HepG2 (cell line): ENCODE results near the gene CNTRL. TPM values are rescaled to one million over a fixed set of nuclear protein-coding genes. Genes with fewer than 3 reads are reported as not detected.

ENCODE experiments used
- ATAC-seq: fragments of 200-7000 bp; cut with Tn5 transposase; 3 replicates; pipeline ENCODE4 v1.9.1; 2020; ENCODE audit warnings: mild to moderate bottlenecking, moderate library complexity
- BruUV-seq: library from RNA; stranded (reverse); fragments of 400-500 nt; replicated peaks from 2 replicates; lab custom pipeline; 2021; lab: Mats Ljungman, UMichigan
- CTCF ChIA-PET: fragments of 300-600 bp; formaldehyde crosslinking; extraction: SDS; loops from one replicate; lab custom pipeline; 2021; ENCODE audit warnings: low total read pairs, inconsistent platforms, low intra/inter-chr PET ratio; lab: Yijun Ruan, JAX
- POLR2A ChIA-PET: fragments of 350-600 bp; sonication (Branson Sonifier 250); formaldehyde crosslinking; loops from one replicate; lab custom pipeline; 2020; ENCODE audit warnings: antibody characterized with exemption, inconsistent platforms; lab: Yijun Ruan, JAX
- DNase-seq: peaks from one replicate; pipeline ENCODE4 v3.0.0-alpha.2; 2015; ENCODE audit warnings: low spot score
- FAIRE-seq: peaks from 3 replicates; lab custom pipeline; 2011; peaks lifted over from hg19 to GRCh38; lab: Jason Lieb, UNC
- H2AFZ ChIP-seq: one replicate; pipeline ENCODE4 v1.6.1; 2011; ENCODE audit warnings: low read length, inconsistent platforms
- H3K27ac ChIP-seq: fragments of 300-600 bp; 3 replicates; pipeline ENCODE4 v1.8.0; 2011; ENCODE audit warnings: mixed run types, mild to moderate bottlenecking, mixed read lengths, low read length, inconsistent platforms; ENCODE audit not compliant: insufficient read depth; ENCODE audit errors: extremely low read length
- H3K27me3 ChIP-seq, 2 experiments: fragments of 200-600 bp in 1 of 2; 2 replicates in 1 of 2; 3 replicates in 1 of 2; pipeline versions ENCODE4 v1.6.0 to v1.8.0; 2011; ENCODE audit warnings: low read length in 2 of 2, mild to moderate bottlenecking in 2 of 2, moderate library complexity in 2 of 2, inconsistent platforms in 1 of 2; ENCODE audit not compliant: insufficient read depth in 2 of 2, control insufficient read depth in 1 of 2
- H3K36me3 ChIP-seq, 2 experiments: fragments of 200-600 bp in 1 of 2; replicated peaks in 1 of 2; 2 replicates in 1 of 2; 3 replicates in 1 of 2; pipeline versions ENCODE4 v1.5.1 to v1.8.0; 2011; ENCODE audit warnings: low read length in 2 of 2, inconsistent platforms in 1 of 2; ENCODE audit not compliant: insufficient read depth in 2 of 2, control insufficient read depth in 1 of 2
- H3K4me1 ChIP-seq: 2 replicates; pipeline ENCODE4 v1.5.1; 2012; ENCODE audit warnings: low read length, inconsistent platforms; ENCODE audit not compliant: insufficient read depth
- H3K4me2 ChIP-seq: 2 replicates; pipeline ENCODE4 v1.6.0; 2011; ENCODE audit warnings: low read depth, low read length, inconsistent platforms
- H3K4me3 ChIP-seq, 3 experiments: fragments of 200-600 bp in 1 of 3; sonication (generic), shearing (Covaris generic) in 1 of 3; replicated peaks in 1 of 3; 2 replicates each; pipeline ENCODE4 v1.5.1; 2011 to 2016; ENCODE audit warnings: low read length in 3 of 3, inconsistent platforms in 2 of 3, low read depth in 2 of 3, mild to moderate bottlenecking in 2 of 3, control low read depth in 1 of 3, mixed read lengths in 1 of 3; ENCODE audit not compliant: insufficient read depth in 1 of 3
- H3K79me2 ChIP-seq: one replicate; pipeline ENCODE4 v1.6.1; 2011; ENCODE audit warnings: low read length, inconsistent platforms; ENCODE audit not compliant: insufficient read depth
- H3K9ac ChIP-seq: 2 replicates; pipeline ENCODE4 v1.6.0; 2011; ENCODE audit warnings: mild to moderate bottlenecking, low read depth, low read length, inconsistent platforms; ENCODE audit not compliant: insufficient read depth
- H3K9me3 ChIP-seq: 2 replicates; pipeline ENCODE4 v1.5.1; 2012; ENCODE audit warnings: mild to moderate bottlenecking, low read length
- H4K20me1 ChIP-seq: 2 replicates; pipeline ENCODE4 v1.6.0; 2011; ENCODE audit warnings: inconsistent platforms, mild to moderate bottlenecking, low read length, moderate library complexity; ENCODE audit not compliant: insufficient read depth
- EP300 ChIP-seq, 3 experiments: sonication (generic) in 1 of 3; formaldehyde crosslinking in 1 of 3; IDR thresholded peaks; 2 replicates each; pipeline versions ENCODE4 v1.5.1 to v1.6.1; 2011 to 2020; ENCODE audit warnings: low read depth in 2 of 3, low read length in 2 of 3, borderline replicate concordance in 1 of 3, improper control_type of control experiment in 1 of 3, mild to moderate bottlenecking in 1 of 3, missing genetic modification reagents in 1 of 3, moderate library complexity in 1 of 3
- GATAD1 ChIP-seq: IDR thresholded peaks from 2 replicates; pipeline ENCODE4 v1.6.1; 2016; ENCODE audit warnings: missing genetic modification reagents, missing compliant biosample characterization
- KLF9 ChIP-seq: IDR thresholded peaks from 2 replicates; pipeline ENCODE4 v1.6.1; 2016; ENCODE audit warnings: low read depth
- MIER2 ChIP-seq: IDR thresholded peaks from 2 replicates; pipeline ENCODE4 v1.6.1; 2016; ENCODE audit warnings: missing biosample characterization, missing genetic modification reagents
- PHB2 ChIP-seq: fragments of 450-650 bp; IDR thresholded peaks from 2 replicates; pipeline ENCODE4 v1.6.1; 2018; ENCODE audit not compliant: partially characterized antibody
- PHF21A ChIP-seq: sonication (generic); formaldehyde crosslinking; IDR thresholded peaks from 2 replicates; pipeline ENCODE4 v1.5.0; 2020; ENCODE audit warnings: mild to moderate bottlenecking, missing genetic modification reagents
- RBAK ChIP-seq: sonication (generic); formaldehyde crosslinking; IDR thresholded peaks from 2 replicates; pipeline ENCODE4 v1.5.1; 2020; ENCODE audit warnings: mild to moderate bottlenecking, missing genetic modification reagents
- SSRP1 ChIP-seq: IDR thresholded peaks from 2 replicates; pipeline ENCODE4 v1.6.1; 2016; ENCODE audit warnings: control low read depth
- TFDP1 ChIP-seq: IDR thresholded peaks from 2 replicates; pipeline ENCODE4 v1.6.1; 2016; ENCODE audit warnings: missing compliant biosample characterization, missing genetic modification reagents, borderline replicate concordance
- THAP11 ChIP-seq: IDR thresholded peaks from 2 replicates; pipeline ENCODE4 v1.6.1; 2016; ENCODE audit warnings: missing biosample characterization, missing genetic modification reagents
- ZFYVE20 ChIP-seq: sonication (generic); formaldehyde crosslinking; IDR thresholded peaks from 2 replicates; pipeline ENCODE4 v1.8.0; 2023; ENCODE audit warnings: low read depth, mild to moderate bottlenecking, moderate library complexity, missing genetic modification reagents, borderline replicate concordance
- ZNF17 ChIP-seq: sonication (generic); formaldehyde crosslinking; IDR thresholded peaks from 2 replicates; pipeline ENCODE4 v1.5.0; 2020; ENCODE audit warnings: mild to moderate bottlenecking, missing genetic modification reagents
- ZNF503 ChIP-seq: sonication (generic); formaldehyde crosslinking; IDR thresholded peaks from 2 replicates; pipeline ENCODE4 v1.4.0; 2020; ENCODE audit warnings: missing genetic modification reagents
- ZNF709 ChIP-seq: sonication (generic); formaldehyde crosslinking; IDR thresholded peaks from 2 replicates; pipeline ENCODE4 v1.5.0; 2020; ENCODE audit warnings: mild to moderate bottlenecking, missing genetic modification reagents
- ZNF841 ChIP-seq: sonication (generic); formaldehyde crosslinking; IDR thresholded peaks from 2 replicates; pipeline ENCODE4 v1.8.1; 2023; ENCODE audit warnings: missing genetic modification reagents, borderline replicate concordance
- ZNF850 ChIP-seq: sonication (generic); formaldehyde crosslinking; conservative IDR thresholded peaks from 2 replicates; pipeline ENCODE4 v1.9.0; 2021; ENCODE audit warnings: mild to moderate bottlenecking, missing genetic modification reagents
- WGBS: methylation state at CpG from one replicate; pipeline ENCODE4 v1.1.6; 2017; ENCODE audit warnings: low lambda C conversion rate; 5-methylcytosine and 5-hydroxymethylcytosine counted together
- in situ Hi-C: cut with HindIII; loops from 2 replicates; pipeline ENCODE4 v1.10.0; 2017; ENCODE audit warnings: low pct_unique_long_range_greater_than_20kb; ENCODE audit not compliant: extremely low pct_ligation_motif_present
- intact Hi-C: fragments of 100-400 bp; cut with micrococcal nuclease; formaldehyde crosslinking; loops from one replicate; pipeline ENCODE4 v1.10.0; 2022; ENCODE audit not compliant: unreplicated experiment
- polyA plus RNA-seq, 8 experiments: library from polyadenylated mRNA; depleted of rRNA in 3 of 8; stranded (reverse) in 7 of 8; unstranded in 1 of 8; fragments of >200 nt; fragmentation: Illumina TruSeq in 4 of 8; extraction: Trizol in 4 of 8; gene quantifications; 2 replicates each; pipeline versions ENCODE4 v1.2.1 to v1.2.3, GENCODE V29; 2011 to 2016; ENCODE audit warnings: low read depth in 4 of 8, missing spikeins in 1 of 8, mixed read lengths in 1 of 8; ENCODE audit not compliant: insufficient read depth in 1 of 8
- total RNA-seq, 5 experiments: library from RNA; depleted of rRNA; stranded (reverse); fragments of >200 nt; fragmentation: Illumina TruSeq; extraction: Trizol; gene quantifications; 2 replicates each; pipeline ENCODE4 v1.2.3, GENCODE V29; 2016; ENCODE audit warnings: low read depth in 1 of 5
- TF ChIP-seq, protein P1 (sequence below): sonication (generic); formaldehyde crosslinking; IDR thresholded peaks from 2 replicates; pipeline ENCODE4 v1.5.1; 2020; ENCODE audit warnings: missing genetic modification reagents, mild to moderate bottlenecking, borderline replicate concordance
- TF ChIP-seq, protein P2 (sequence below): sonication (generic); formaldehyde crosslinking; IDR thresholded peaks from 2 replicates; pipeline ENCODE4 v1.8.0; 2022; ENCODE audit warnings: missing genetic modification reagents, low read depth, mild to moderate bottlenecking, borderline replicate concordance

The CNTRL gene
- total and polyA plus RNA-seq, 2 of the 13 experiments (the other 11 are each of a cell fraction or from before 2014, with no cell fraction given), result 7.5 to 11.8 TPM

- TF ChIP-seq THAP11 (CRISPR knock-in tag), result no peak
- TF ChIP-seq PHF21A, result no peak
- TF ChIP-seq, protein P1, sequence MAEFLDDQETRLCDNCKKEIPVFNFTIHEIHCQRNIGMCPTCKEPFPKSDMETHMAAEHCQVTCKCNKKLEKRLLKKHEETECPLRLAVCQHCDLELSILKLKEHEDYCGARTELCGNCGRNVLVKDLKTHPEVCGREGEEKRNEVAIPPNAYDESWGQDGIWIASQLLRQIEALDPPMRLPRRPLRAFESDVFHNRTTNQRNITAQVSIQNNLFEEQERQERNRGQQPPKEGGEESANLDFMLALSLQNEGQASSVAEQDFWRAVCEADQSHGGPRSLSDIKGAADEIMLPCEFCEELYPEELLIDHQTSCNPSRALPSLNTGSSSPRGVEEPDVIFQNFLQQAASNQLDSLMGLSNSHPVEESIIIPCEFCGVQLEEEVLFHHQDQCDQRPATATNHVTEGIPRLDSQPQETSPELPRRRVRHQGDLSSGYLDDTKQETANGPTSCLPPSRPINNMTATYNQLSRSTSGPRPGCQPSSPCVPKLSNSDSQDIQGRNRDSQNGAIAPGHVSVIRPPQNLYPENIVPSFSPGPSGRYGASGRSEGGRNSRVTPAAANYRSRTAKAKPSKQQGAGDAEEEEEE (CRISPR knock-in tag), result no peak
- TF ChIP-seq TFDP1 (CRISPR knock-in tag), result no peak
- TF ChIP-seq ZNF17 (CRISPR knock-in tag), result no peak
- TF ChIP-seq ZNF503 (CRISPR knock-in tag), result no peak
- TF ChIP-seq SSRP1, result no peak
- TF ChIP-seq KLF9 (CRISPR knock-in tag), result no peak
- no peak for TF ChIP-seq ZFYVE20
- no peak for TF ChIP-seq ZNF709 (CRISPR knock-in tag)
- TF ChIP-seq MIER2 (CRISPR knock-in tag), result no peak
- TF ChIP-seq, protein P2, sequence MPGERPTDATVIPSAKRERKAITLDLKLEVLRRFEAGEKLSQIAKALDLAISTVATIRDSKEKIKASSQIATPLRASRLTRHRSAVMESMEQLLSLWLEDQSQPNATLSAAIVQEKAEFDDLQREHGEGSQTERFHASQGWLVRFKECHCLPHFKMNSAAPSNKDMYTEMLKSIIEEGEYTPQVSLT (CRISPR knock-in tag), result no peak
- no peak for TF ChIP-seq ZNF850 (CRISPR knock-in tag)
- no peak for TF ChIP-seq ZNF841
- no peak for TF ChIP-seq RBAK (CRISPR knock-in tag)
- TF ChIP-seq EP300 (IDR thresholded peaks at IDR 0.05; ENCODE audit: low read depth in 2 of 2, low read length in 2 of 2), result no peak
- no peak for TF ChIP-seq EP300 (CRISPR knock-in tag; IDR thresholded peaks at IDR 0.05; ENCODE audit: borderline replicate concordance)
- TF ChIP-seq PHB2, result no peak
- TF ChIP-seq GATAD1, result no peak
- no peaks in the 10 kb centered on the region for H3K9me3 ChIP-seq
- in situ Hi-C loops (no loop called here), intact Hi-C loops (loop anchor here (5.0 kb wide), 1 partner anchor 62 kb away; no protein-coding TSS in a partner anchor)
- BruUV-seq, result no TSS peak
- H3K36me3 ChIP-seq, result 0 out of 5 replicates have a peak, but pooled peaks cover 0 to 4% of the 10 kb centered on the region in 2 experiments
- H4K20me1 ChIP-seq, result peaks cover 65% of the 10 kb centered on the region
- no peak overlapping the region for H3K9ac ChIP-seq
- H3K27ac ChIP-seq, result no peak overlapping the region
- peak overlapping the region; percentile 36 for H3K4me2 ChIP-seq
- no peak for ATAC-seq
- POLR2A ChIA-PET, result no interaction called here
- DNase-seq, result no peak
- H3K4me1 ChIP-seq, result peaks cover 83% of the 10 kb centered on the region
- H3K27me3 ChIP-seq, result no peaks in the 10 kb centered on the region
- WGBS, result 85% methylated on average over 1 of the region's 1 CpG
- H2AFZ ChIP-seq, result no peak overlapping the region
- peaks cover 100% of the 10 kb centered on the region for H3K79me2 ChIP-seq
- FAIRE-seq, result no peak
- no peak overlapping the region for H3K4me3 ChIP-seq
- CTCF ChIA-PET, result no interaction called here
Measured at GRCh38 chr9:121194730-121195129, 120.0 kb downstream of the CNTRL start.
